Measurements from ENCODE around the gene OR6K3.

OR6K3 gene

DNA sequence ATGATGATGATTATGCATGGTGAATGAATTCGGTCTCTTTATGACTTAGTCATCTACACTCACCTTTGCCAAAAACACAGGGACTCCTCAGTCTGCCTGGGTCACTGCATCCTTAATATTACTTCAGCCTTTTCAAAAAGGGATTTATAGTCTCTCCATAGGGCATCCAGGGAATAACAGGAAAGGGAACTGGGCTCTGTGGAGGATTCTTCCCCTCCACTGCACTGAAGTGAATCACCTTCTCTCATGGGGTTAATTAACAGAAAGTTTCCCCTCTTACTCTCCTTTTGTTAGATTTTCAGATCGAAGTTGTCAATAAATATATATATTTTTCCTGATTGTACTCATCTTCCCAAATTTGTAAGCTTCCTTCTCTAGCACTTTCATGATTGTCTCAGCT, at the start of gene OR6K3:
OR6K3 (minus strand) TSS at position 101 of the 400 bp plus-strand sequence. CDS start 2,605 bp downstream, outside the sequence.
- no peak for TF ChIP-seq POLR2AphosphoS5 (IDR thresholded peaks at IDR 0.05; ENCODE audit: borderline replicate concordance, low read depth, low read length)
- TF ChIP-seq FOXP2 (optimal IDR thresholded peaks at IDR 0.05; ENCODE audit: control extremely low read depth, extremely low read length, insufficient read depth), result no peak
- TF ChIP-seq EZH2 (IDR thresholded peaks at IDR 0.05), result no peak
- Histone ChIP-seq H3K4me3 (no peak within 1 kb of the TSS), H3K9me3 (ENCODE audit: low read depth, low read length) (no peaks in the 10 kb centered on the region), H3K36me3 (ENCODE audit: insufficient read depth, low read length) (no peaks in the 10 kb centered on the region), H3K27ac (no peak within 1 kb of the TSS), H3K9ac (ENCODE audit: insufficient read length) (no peak within 1 kb of the TSS)
- DNase-seq (ENCODE audit: low read depth, low spot score), result no peak

DNA sequence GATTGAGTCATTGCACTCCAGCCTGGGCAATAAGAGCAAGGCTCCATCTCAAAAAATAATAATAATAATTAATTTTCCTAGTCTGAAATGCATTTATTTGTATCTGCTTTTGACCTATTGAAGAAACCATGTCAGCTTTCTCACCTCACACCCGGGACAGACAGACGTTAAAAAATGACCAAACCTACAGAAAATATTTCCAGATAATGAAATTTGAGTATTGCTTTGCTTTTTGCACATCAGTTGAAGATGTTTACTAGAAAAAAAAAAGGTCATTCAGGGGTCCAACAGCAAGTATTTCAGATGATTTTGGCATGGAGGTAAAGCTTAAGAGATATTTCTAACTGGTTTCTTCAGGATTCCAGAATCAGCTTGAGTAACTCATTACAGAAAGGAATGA, 33.9 kb upstream of the OR6K3 start, which contains the start of gene OR6K6:
OR6K6 (plus strand) TSS at position 301 of the 400 bp plus-strand sequence. CDS start 168 bp downstream, outside the sequence.
- no peak within 1 kb of the TSS for H3K4me3 ChIP-seq
- no peaks in the 10 kb centered on the region for H3K36me3 ChIP-seq (ENCODE audit: insufficient read depth, low read length)
- H3K9me3 ChIP-seq (ENCODE audit: low read depth, low read length), result no peaks in the 10 kb centered on the region
- H3K27ac ChIP-seq, result no peak within 1 kb of the TSS
- no peak within 1 kb of the TSS for H3K9ac ChIP-seq (ENCODE audit: insufficient read length)
- TF ChIP-seq FOXP2 (optimal IDR thresholded peaks at IDR 0.05; ENCODE audit: control extremely low read depth, extremely low read length, insufficient read depth) (no peak), POLR2AphosphoS5 (IDR thresholded peaks at IDR 0.05; ENCODE audit: borderline replicate concordance, low read depth, low read length) (no peak), EZH2 (IDR thresholded peaks at IDR 0.05) (no peak)
- no peak for DNase-seq (ENCODE audit: low read depth, low spot score)

DNA sequence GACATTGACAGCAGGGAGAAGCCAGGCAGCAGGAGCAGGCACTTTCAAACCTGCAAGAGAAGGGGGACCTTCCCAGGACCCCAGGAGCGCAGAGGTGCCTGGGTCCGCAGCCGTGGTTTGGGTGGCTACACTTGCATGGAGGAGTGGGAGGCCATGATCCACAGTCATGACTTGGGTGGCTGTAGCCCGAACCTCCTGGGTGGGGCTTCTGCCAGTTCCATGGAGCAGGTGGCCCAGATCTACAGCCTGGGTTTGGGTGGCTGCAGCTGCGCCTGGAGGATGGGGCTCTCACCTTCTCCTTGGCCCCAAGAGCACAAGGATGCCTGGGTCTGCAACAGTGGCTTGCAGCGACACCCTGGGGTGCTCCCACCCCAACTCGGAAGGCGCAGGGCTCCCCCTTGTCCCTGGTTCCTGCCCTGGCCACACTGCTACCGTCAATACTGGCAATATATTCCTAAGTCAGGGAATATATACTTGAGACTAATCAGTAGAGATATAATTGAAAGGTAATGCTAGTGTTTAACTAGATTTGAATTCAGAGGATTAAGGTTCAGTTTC, 31.7 kb upstream of the OR6K3 start:
- Histone ChIP-seq H3K9ac (ENCODE audit: insufficient read length) (no peak overlapping the region), H3K27ac (no peak overlapping the region), H3K4me3 (no peak overlapping the region), H3K9me3 (ENCODE audit: low read depth, low read length) (no peaks in the 10 kb centered on the region), H3K36me3 (ENCODE audit: insufficient read depth, low read length) (no peaks in the 10 kb centered on the region)
- no peak for TF ChIP-seq FOXP2 (optimal IDR thresholded peaks at IDR 0.05; ENCODE audit: control extremely low read depth, extremely low read length, insufficient read depth)
- no peak for TF ChIP-seq POLR2AphosphoS5 (IDR thresholded peaks at IDR 0.05; ENCODE audit: borderline replicate concordance, low read depth, low read length)
- no peak for TF ChIP-seq EZH2 (IDR thresholded peaks at IDR 0.05)
- no peak for DNase-seq (ENCODE audit: low read depth, low spot score)

DNA sequence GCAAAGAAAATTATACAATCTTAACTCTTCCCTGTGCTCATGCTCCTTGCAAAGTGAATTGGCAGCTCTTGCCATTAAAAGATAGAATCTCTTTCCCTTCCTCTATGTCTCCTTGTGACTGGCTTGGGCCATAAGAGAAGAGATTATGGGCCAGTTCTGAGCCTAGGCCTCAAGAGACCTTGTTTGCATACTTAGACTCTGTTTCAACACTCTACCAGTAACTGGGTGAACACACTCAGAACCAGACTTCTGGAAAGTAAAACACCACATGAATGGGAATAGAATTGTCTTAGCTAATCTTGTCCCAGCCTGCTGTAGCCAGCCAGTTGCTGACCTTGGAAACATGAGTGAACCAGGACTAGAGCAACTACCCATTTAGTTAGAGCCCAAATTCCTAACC, 15.3 kb upstream of the OR6K3 start:
- no peak overlapping the region for H3K4me3 ChIP-seq
- DNase-seq (ENCODE audit: low read depth, low spot score), result no peak
- no peak overlapping the region for H3K9ac ChIP-seq (ENCODE audit: insufficient read length)
- TF ChIP-seq EZH2 (IDR thresholded peaks at IDR 0.05) (no peak), POLR2AphosphoS5 (IDR thresholded peaks at IDR 0.05; ENCODE audit: borderline replicate concordance, low read depth, low read length) (no peak), FOXP2 (optimal IDR thresholded peaks at IDR 0.05; ENCODE audit: control extremely low read depth, extremely low read length, insufficient read depth) (no peak)
- H3K27ac ChIP-seq, result no peak overlapping the region
- no peaks in the 10 kb centered on the region for H3K36me3 ChIP-seq (ENCODE audit: insufficient read depth, low read length)
- H3K9me3 ChIP-seq (ENCODE audit: low read depth, low read length), result no peaks in the 10 kb centered on the region

- H3K27ac ChIP-seq, result no peak overlapping the region
- no peak for TF ChIP-seq EZH2 (IDR thresholded peaks at IDR 0.05)
- H3K4me3 ChIP-seq, result no peak overlapping the region
- H3K9ac ChIP-seq (ENCODE audit: insufficient read length), result no peak overlapping the region
- H3K36me3 ChIP-seq (ENCODE audit: insufficient read depth, low read length), result no peaks in the 10 kb centered on the region
- no peaks in the 10 kb centered on the region for H3K9me3 ChIP-seq (ENCODE audit: low read depth, low read length)
- DNase-seq (ENCODE audit: low read depth, low spot score), result no peak
Measured at GRCh38 chr1:158732524-158732923, 12.0 kb upstream of the OR6K3 start.

DNA sequence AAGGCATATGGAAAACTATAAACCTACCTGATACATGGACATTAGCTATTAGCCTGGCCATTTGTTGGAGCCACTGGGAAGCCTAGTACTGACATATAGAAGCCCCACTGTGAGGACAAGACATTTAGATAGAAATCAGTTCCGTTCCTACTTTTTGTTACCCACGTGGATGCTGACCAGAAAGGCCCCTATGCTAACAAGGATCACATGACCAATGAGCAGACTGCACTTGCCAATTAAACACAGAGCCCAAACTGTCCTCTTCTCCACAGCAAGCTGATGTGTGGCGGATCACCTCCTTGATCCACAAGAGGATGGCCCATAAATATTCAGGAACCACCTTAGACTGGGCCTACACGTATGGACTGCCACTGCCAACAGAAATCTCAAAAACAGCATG, 11.2 kb upstream of the OR6K3 start:
- no peak for DNase-seq (ENCODE audit: low read depth, low spot score)
- TF ChIP-seq FOXP2 (optimal IDR thresholded peaks at IDR 0.05; ENCODE audit: control extremely low read depth, extremely low read length, insufficient read depth) (no peak), POLR2AphosphoS5 (IDR thresholded peaks at IDR 0.05; ENCODE audit: borderline replicate concordance, low read depth, low read length) (no peak), EZH2 (IDR thresholded peaks at IDR 0.05) (no peak)
- H3K4me3 ChIP-seq, result no peak overlapping the region
- no peaks in the 10 kb centered on the region for H3K36me3 ChIP-seq (ENCODE audit: insufficient read depth, low read length)
- no peak overlapping the region for H3K27ac ChIP-seq
- H3K9me3 ChIP-seq (ENCODE audit: low read depth, low read length), result no peaks in the 10 kb centered on the region
- H3K9ac ChIP-seq (ENCODE audit: insufficient read length), result no peak overlapping the region

DNA sequence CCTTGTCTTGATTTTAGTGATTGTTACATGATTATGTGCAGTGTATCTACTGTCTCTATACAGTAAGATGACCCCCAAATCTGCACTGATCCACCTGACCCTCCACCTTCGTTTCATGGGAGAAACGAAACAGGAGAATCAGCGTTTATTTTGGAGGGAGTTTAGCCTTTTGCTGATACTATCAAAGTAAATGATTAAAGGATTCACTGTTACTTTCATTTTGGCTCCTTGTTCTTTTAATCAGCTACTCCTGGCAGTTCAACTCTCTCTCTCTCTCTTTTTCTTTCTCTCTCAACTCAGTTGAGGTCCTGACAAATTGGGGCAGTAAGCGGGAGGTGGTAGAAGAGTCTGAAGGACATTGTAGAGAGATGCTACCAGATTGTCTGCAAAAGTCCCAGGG, 9.9 kb upstream of the OR6K3 start:
- no peak overlapping the region for H3K27ac ChIP-seq
- no peak for DNase-seq (ENCODE audit: low read depth, low spot score)
- H3K36me3 ChIP-seq (ENCODE audit: insufficient read depth, low read length), result no peaks in the 10 kb centered on the region
- no peak overlapping the region for H3K9ac ChIP-seq (ENCODE audit: insufficient read length)
- TF ChIP-seq FOXP2 (optimal IDR thresholded peaks at IDR 0.05; ENCODE audit: control extremely low read depth, extremely low read length, insufficient read depth) (no peak), POLR2AphosphoS5 (IDR thresholded peaks at IDR 0.05; ENCODE audit: borderline replicate concordance, low read depth, low read length) (no peak), EZH2 (IDR thresholded peaks at IDR 0.05) (no peak)
- H3K4me3 ChIP-seq, result no peak overlapping the region
- no peaks in the 10 kb centered on the region for H3K9me3 ChIP-seq (ENCODE audit: low read depth, low read length)

DNA sequence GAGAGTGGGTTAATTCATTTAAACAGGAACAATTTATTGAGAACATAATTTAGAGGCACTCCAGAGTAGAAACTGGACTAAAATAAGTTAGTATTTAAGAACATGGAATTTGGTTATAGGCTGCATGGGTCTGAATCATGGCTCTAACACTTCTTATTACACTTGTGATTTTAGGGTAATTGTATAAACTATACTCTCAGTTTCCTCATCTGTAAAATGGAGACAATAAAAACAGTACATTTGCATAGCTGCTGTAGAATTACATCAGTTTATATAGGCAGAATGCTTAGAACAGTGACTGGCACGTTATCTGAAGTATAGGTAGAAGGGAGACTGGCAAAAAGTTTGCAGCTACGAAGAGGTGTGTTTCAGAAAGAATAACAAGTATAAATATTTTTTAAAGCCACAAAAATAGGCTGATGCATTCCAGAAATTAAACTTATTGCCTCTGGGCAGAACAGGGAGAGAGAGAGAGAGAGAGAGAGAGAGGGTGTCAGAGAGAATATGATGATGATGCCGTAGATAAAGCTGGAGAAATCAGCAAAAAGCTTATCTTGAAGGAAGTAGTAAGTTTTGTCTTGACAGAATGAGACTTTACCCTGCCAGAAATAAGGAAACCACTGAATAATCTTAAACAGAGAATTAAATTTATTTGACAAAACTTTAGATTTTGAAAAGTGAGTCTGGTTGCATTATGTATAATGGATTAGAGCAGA, 8.1 kb upstream of the OR6K3 start:
- Histone ChIP-seq H3K4me3 (no peak overlapping the region), H3K36me3 (ENCODE audit: insufficient read depth, low read length) (no peaks in the 10 kb centered on the region), H3K9ac (ENCODE audit: insufficient read length) (no peak overlapping the region), H3K27ac (no peak overlapping the region), H3K9me3 (ENCODE audit: low read depth, low read length) (no peaks in the 10 kb centered on the region)
- TF ChIP-seq EZH2 (IDR thresholded peaks at IDR 0.05), result no peak
- TF ChIP-seq FOXP2 (optimal IDR thresholded peaks at IDR 0.05; ENCODE audit: control extremely low read depth, extremely low read length, insufficient read depth), result no peak
- no peak for TF ChIP-seq POLR2AphosphoS5 (IDR thresholded peaks at IDR 0.05; ENCODE audit: borderline replicate concordance, low read depth, low read length)
- DNase-seq (ENCODE audit: low read depth, low spot score), result no peak

Data from SK-N-MC (cell line).